SK-N-SH treated with all-trans-retinoic acid at 6 μM for 48 hours (cell line): ENCODE results near the gene INIP.

ENCODE experiments used
- CREB5 ChIP-seq: fragments of 250-450 bp; sonication (Bioruptor Pico); IDR thresholded peaks from 2 replicates; pipeline ENCODE4 v1.5.1; 2020; ENCODE audit warnings: low read depth, mild to moderate bottlenecking, moderate library complexity
- RARB ChIP-seq: fragments of 250-450 bp; sonication (Bioruptor Pico); IDR thresholded peaks from 2 replicates; pipeline ENCODE4 v1.8.0; 2021; ENCODE audit warnings: mild to moderate bottlenecking, moderate library complexity

- no peak for TF ChIP-seq CREB5 (CRISPR knock-in tag)
- TF ChIP-seq RARB (CRISPR knock-in tag), result no peak
These were observed at the start of gene INIP for GRCh38 chr9:112717661-112718331.
